Endodermal cell (in vitro differentiated cells): Measurements from ENCODE around the gene CPNE2. TPM values are rescaled to one million over a fixed set of nuclear protein-coding genes. Genes with fewer than 3 reads are reported as not detected.

Experiments used
- DNase-seq: peaks from one replicate; pipeline ENCODE4 v3.0.0-alpha.2; 2017
- H3K27ac ChIP-seq: 2 replicates; pipeline ENCODE4 v1.5.1; 2013; ENCODE audit warnings: mild to moderate bottlenecking, low read depth, low read length, moderate library complexity
- H3K27me3 ChIP-seq: 2 replicates; pipeline ENCODE4 v1.6.1; 2013; ENCODE audit warnings: mild to moderate bottlenecking, low read length, moderate library complexity; ENCODE audit not compliant: insufficient read depth, control insufficient read depth, poor library complexity, severe bottlenecking
- H3K36me3 ChIP-seq: 2 replicates; pipeline ENCODE4 v1.7.0; 2013; ENCODE audit warnings: mild to moderate bottlenecking, low read length, moderate library complexity; ENCODE audit not compliant: control insufficient read depth, insufficient read depth
- H3K4me1 ChIP-seq: one replicate; pipeline ENCODE4 v1.7.0; 2013; ENCODE audit warnings: low read length; ENCODE audit not compliant: control insufficient read depth, insufficient read depth
- H3K4me3 ChIP-seq: 2 replicates; pipeline ENCODE4 v1.5.1; 2013; ENCODE audit warnings: mild to moderate bottlenecking, low read length, moderate library complexity
- H3K9ac ChIP-seq: 2 replicates; pipeline ENCODE4 v1.6.1; 2013; ENCODE audit warnings: mild to moderate bottlenecking, low read length, moderate library complexity; ENCODE audit not compliant: poor library complexity, severe bottlenecking; ENCODE audit errors: extremely low read depth
- H3K9me3 ChIP-seq: 2 replicates; pipeline ENCODE4 v1.6.1; 2013; ENCODE audit warnings: mild to moderate bottlenecking, low read length, moderate library complexity; ENCODE audit not compliant: control insufficient read depth
- H3K27ac Mint-ChIP-seq: 2 replicates; pipeline ENCODE4 v1.8.0; 2020; ENCODE audit warnings: mixed read lengths
- H3K27me3 Mint-ChIP-seq: 2 replicates; pipeline ENCODE4 v1.8.0; 2021; ENCODE audit warnings: mild to moderate bottlenecking, mixed read lengths; ENCODE audit not compliant: insufficient read depth
- H3K36me3 Mint-ChIP-seq: 2 replicates; pipeline ENCODE4 v1.8.0; 2020; ENCODE audit warnings: low read depth, mixed read lengths
- H3K4me1 Mint-ChIP-seq: 2 replicates; pipeline ENCODE4 v1.8.0; 2020; ENCODE audit warnings: mixed read lengths
- H3K4me3 Mint-ChIP-seq: 2 replicates; pipeline ENCODE4 v1.8.0; 2020; ENCODE audit warnings: mild to moderate bottlenecking, moderate library complexity, mixed read lengths
- H3K9me3 Mint-ChIP-seq: 2 replicates; pipeline ENCODE4 v1.8.0; 2020; ENCODE audit warnings: mild to moderate bottlenecking, mixed read lengths
- WGBS, 2 experiments: methylation state at CpG; one replicate each; pipeline versions ENCODE4 v1.1.5 to v1.1.7; 2013; ENCODE audit warnings: missing lambda C conversion rate in 2 of 2, mixed read lengths in 1 of 2; ENCODE audit not compliant: insufficient coverage in 1 of 2, insufficient read length in 1 of 2; 5-methylcytosine and 5-hydroxymethylcytosine counted together
- total RNA-seq, 2 donors: library from RNA; stranded (reverse); fragmentation: NEBNext Ultra II Directional in 1 of 2; extraction: Animal tissue kit (Norgen Biotek cat#: 25700) in 1 of 2; gene quantifications; 2 replicates in 1 of 2; 3 replicates in 1 of 2; pipeline ENCODE4 v1.2.1, GENCODE V29; 2021
- TF ChIP-seq, protein P1 (sequence below): fragments of 200-600 bp; sonication (generic); conservative IDR thresholded peaks from 2 replicates; pipeline ENCODE4 v1.5.0; 2021; ENCODE audit warnings: antibody characterized with exemption, mild to moderate bottlenecking

CPNE2 gene
- total RNA-seq, 2 donors from 2014 or later = 12.3 to 16.6 TPM

DNA sequence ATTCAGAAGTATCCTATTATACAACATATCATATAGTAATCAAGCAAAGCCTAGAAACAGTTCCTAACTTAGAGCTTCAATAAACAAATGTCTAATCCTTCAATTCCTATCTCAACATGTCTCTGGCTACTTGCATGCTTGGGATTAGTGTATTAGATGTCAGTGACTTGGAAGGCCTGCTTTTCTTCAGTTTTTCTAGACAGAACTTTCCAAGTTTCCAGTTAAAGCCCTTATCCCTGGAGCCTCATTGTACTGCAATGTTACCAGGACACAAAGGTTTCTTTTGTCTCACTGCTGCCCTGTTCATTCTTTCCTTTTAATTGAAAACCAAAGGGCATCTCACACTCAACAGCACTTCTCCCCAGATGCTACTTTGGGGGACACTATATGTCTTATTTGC lies 76.9 kb downstream of the CPNE2 start:
- Histone ChIP-seq H3K27me3 (no peaks in the 10 kb centered on the region), H3K4me1 (no peaks in the 10 kb centered on the region), H3K27ac (peak overlapping the region; percentile 28), H3K36me3 (peaks cover 76% of the 10 kb centered on the region), H3K9me3 (no peaks in the 10 kb centered on the region), H3K9ac (no peak overlapping the region), H3K4me3 (no peak overlapping the region)
- no peaks in the 10 kb centered on the region for H3K9me3 Mint-ChIP-seq
- no peak overlapping the region for H3K27ac Mint-ChIP-seq
- TF ChIP-seq, protein P1, sequence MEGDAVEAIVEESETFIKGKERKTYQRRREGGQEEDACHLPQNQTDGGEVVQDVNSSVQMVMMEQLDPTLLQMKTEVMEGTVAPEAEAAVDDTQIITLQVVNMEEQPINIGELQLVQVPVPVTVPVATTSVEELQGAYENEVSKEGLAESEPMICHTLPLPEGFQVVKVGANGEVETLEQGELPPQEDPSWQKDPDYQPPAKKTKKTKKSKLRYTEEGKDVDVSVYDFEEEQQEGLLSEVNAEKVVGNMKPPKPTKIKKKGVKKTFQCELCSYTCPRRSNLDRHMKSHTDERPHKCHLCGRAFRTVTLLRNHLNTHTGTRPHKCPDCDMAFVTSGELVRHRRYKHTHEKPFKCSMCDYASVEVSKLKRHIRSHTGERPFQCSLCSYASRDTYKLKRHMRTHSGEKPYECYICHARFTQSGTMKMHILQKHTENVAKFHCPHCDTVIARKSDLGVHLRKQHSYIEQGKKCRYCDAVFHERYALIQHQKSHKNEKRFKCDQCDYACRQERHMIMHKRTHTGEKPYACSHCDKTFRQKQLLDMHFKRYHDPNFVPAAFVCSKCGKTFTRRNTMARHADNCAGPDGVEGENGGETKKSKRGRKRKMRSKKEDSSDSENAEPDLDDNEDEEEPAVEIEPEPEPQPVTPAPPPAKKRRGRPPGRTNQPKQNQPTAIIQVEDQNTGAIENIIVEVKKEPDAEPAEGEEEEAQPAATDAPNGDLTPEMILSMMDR = no peak
- H3K4me3 Mint-ChIP-seq = no peak overlapping the region
- H3K36me3 Mint-ChIP-seq = peaks cover 74% of the 10 kb centered on the region
- DNase-seq = no peak
- peaks cover 13% of the 10 kb centered on the region for H3K4me1 Mint-ChIP-seq
- H3K27me3 Mint-ChIP-seq = peaks cover 10% of the 10 kb centered on the region

- no peaks in the 10 kb centered on the region for H3K9me3 ChIP-seq
- no peaks in the 10 kb centered on the region for H3K4me1 ChIP-seq
- Mint-ChIP-seq H3K27me3 (peaks cover 44% of the 10 kb centered on the region), H3K4me3 (no peak overlapping the region), H3K4me1 (peaks cover 18% of the 10 kb centered on the region), H3K9me3 (no peaks in the 10 kb centered on the region), H3K36me3 (peaks cover 56% of the 10 kb centered on the region), H3K27ac (no peak overlapping the region)
- no peak for DNase-seq
- no peak overlapping the region for H3K9ac ChIP-seq
- H3K36me3 ChIP-seq = peaks cover 49% of the 10 kb centered on the region
- TF ChIP-seq, protein P1 = no peak
- H3K27ac ChIP-seq = no peak overlapping the region
- no peak overlapping the region for H3K4me3 ChIP-seq
- peaks cover 4% of the 10 kb centered on the region for H3K27me3 ChIP-seq
- 87 to 93% methylated on average over 4 to 5 of the region's 5 CpGs for WGBS, 2 experiments
Observed at GRCh38 chr16:57172721-57173290, 80.4 kb downstream of the CPNE2 start.

DNA sequence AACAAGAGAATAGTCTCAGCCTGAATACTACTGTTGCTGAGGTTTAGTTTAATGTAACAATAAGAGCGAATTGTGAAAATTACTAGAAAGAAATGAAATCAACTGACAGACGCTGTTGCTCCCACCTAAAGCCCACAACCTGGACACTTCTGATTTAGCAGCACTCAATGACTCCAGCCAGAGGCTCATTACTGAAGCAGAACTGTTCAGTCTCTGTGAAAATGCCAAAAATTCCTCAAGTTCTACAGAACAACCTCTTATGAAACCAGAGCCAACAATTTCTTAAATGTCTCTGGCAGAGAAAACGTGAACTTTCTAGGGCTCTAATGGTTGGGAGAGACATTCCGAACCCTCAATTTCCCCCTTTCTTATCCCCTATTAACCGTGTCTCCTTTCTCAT lies 83.5 kb downstream of the CPNE2 start:
- peaks cover 31% of the 10 kb centered on the region for H3K4me1 Mint-ChIP-seq
- TF ChIP-seq, protein P1 = no peak
- DNase-seq = no peak
- H3K27me3 Mint-ChIP-seq = peaks cover 59% of the 10 kb centered on the region
- 92 to 96% methylated on average over 4 to 5 of the region's 5 CpGs for WGBS, 2 experiments
- H3K27ac Mint-ChIP-seq = no peak overlapping the region
- H3K27me3 ChIP-seq = peaks cover 4% of the 10 kb centered on the region
- H3K9me3 ChIP-seq = no peaks in the 10 kb centered on the region
- H3K36me3 ChIP-seq = peaks cover 34% of the 10 kb centered on the region
- H3K9ac ChIP-seq = no peak overlapping the region
- no peaks in the 10 kb centered on the region for H3K9me3 Mint-ChIP-seq
- H3K4me3 Mint-ChIP-seq = no peak overlapping the region
- peaks cover 46% of the 10 kb centered on the region for H3K36me3 Mint-ChIP-seq
- H3K4me3 ChIP-seq = no peak overlapping the region
- H3K4me1 ChIP-seq = peaks cover 13% of the 10 kb centered on the region
- no peak overlapping the region for H3K27ac ChIP-seq
